Tibial nerve (tissue), 4 donors: Measurements from ENCODE around the gene ATP2A2.

Source experiments
- EP300 ChIP-seq, 2 donors: sonication (generic); formaldehyde crosslinking; IDR thresholded peaks; one replicate each; pipeline ENCODE4 v1.6.1; 2017; ENCODE audit warnings: antibody characterized with exemption in 2 of 2, mild to moderate bottlenecking in 1 of 2
- POLR2A ChIP-seq, 2 donors: fragments of 450-650 bp; IDR thresholded peaks; one replicate each; pipeline ENCODE4 v1.6.1; 2017; ENCODE audit warnings: antibody characterized with exemption in 2 of 2, mild to moderate bottlenecking in 2 of 2, moderate library complexity in 2 of 2
- TF ChIP-seq, protein P1 (sequence below), 5 experiments: fragments of 200-600 bp in 3 of 5; fragments of 450-650 bp in 2 of 5; sonication (generic) in 3 of 5; IDR thresholded peaks; one replicate each; pipeline ENCODE4 v1.5.1; 2016 to 2019; ENCODE audit warnings: antibody characterized with exemption in 5 of 5, mild to moderate bottlenecking in 3 of 5, moderate library complexity in 2 of 5

DNA sequence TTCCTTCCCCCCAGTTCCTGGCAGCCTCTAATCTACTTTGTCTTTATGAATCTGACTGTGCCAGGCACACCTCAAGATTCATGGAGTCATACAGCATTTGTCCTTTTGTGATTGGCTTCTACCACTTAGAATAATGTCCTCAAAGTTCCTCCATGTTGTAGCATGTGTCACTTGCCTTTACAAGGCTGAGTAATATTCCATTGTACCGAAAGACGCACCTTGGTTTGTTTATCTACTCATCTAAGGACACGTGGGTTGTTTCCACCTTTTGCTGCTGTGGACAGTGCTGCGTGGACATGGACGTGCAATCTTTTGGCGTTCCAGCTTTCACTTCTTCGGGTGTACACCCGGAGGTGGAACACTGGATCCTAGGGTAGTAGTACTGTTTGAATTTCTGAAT lies 88.9 kb downstream of the ATP2A2 start:
- TF ChIP-seq, protein P1, sequence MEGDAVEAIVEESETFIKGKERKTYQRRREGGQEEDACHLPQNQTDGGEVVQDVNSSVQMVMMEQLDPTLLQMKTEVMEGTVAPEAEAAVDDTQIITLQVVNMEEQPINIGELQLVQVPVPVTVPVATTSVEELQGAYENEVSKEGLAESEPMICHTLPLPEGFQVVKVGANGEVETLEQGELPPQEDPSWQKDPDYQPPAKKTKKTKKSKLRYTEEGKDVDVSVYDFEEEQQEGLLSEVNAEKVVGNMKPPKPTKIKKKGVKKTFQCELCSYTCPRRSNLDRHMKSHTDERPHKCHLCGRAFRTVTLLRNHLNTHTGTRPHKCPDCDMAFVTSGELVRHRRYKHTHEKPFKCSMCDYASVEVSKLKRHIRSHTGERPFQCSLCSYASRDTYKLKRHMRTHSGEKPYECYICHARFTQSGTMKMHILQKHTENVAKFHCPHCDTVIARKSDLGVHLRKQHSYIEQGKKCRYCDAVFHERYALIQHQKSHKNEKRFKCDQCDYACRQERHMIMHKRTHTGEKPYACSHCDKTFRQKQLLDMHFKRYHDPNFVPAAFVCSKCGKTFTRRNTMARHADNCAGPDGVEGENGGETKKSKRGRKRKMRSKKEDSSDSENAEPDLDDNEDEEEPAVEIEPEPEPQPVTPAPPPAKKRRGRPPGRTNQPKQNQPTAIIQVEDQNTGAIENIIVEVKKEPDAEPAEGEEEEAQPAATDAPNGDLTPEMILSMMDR (IDR thresholded peaks at IDR 0.05), result no peak
- TF ChIP-seq EP300 (IDR thresholded peaks at IDR 0.05), result no peak
- no peak for TF ChIP-seq POLR2A (IDR thresholded peaks at IDR 0.05)
